Measurements from ENCODE around the gene TMEM87A. TPM values are rescaled to one million over a fixed set of nuclear protein-coding genes. Genes with fewer than 3 reads are reported as not detected.
"Not testable (repeated sequence)": the region's sequence is repeated elsewhere in the genome, so short reads cannot be mapped to it uniquely, and the experiment has no call there.

TMEM87A gene, protein sequence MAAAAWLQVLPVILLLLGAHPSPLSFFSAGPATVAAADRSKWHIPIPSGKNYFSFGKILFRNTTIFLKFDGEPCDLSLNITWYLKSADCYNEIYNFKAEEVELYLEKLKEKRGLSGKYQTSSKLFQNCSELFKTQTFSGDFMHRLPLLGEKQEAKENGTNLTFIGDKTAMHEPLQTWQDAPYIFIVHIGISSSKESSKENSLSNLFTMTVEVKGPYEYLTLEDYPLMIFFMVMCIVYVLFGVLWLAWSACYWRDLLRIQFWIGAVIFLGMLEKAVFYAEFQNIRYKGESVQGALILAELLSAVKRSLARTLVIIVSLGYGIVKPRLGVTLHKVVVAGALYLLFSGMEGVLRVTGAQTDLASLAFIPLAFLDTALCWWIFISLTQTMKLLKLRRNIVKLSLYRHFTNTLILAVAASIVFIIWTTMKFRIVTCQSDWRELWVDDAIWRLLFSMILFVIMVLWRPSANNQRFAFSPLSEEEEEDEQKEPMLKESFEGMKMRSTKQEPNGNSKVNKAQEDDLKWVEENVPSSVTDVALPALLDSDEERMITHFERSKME
- total RNA-seq (2022) (30.1 and 31.2 TPM in 2 replicates), Bru-seq, nascent RNA (percentile 76 among the genes with signal in this experiment), BruChase-seq, experiment 1, labeled RNA remaining after a 6-hour chase (percentile 75 among the genes with signal in this experiment), BruChase-seq, experiment 2, labeled RNA remaining after a 2-hour chase (percentile 67 among the genes with signal in this experiment)
- long read RNA-seq, transcript TMEM87A-202 (20 exons, 3,109 nt): major isoform, 26 of 57 reads
- long read RNA-seq, partial matches to known transcripts: 8 of 57 reads
- long read RNA-seq, other reads (novel, unspliced or antisense): 19 of 57 reads

DNA sequence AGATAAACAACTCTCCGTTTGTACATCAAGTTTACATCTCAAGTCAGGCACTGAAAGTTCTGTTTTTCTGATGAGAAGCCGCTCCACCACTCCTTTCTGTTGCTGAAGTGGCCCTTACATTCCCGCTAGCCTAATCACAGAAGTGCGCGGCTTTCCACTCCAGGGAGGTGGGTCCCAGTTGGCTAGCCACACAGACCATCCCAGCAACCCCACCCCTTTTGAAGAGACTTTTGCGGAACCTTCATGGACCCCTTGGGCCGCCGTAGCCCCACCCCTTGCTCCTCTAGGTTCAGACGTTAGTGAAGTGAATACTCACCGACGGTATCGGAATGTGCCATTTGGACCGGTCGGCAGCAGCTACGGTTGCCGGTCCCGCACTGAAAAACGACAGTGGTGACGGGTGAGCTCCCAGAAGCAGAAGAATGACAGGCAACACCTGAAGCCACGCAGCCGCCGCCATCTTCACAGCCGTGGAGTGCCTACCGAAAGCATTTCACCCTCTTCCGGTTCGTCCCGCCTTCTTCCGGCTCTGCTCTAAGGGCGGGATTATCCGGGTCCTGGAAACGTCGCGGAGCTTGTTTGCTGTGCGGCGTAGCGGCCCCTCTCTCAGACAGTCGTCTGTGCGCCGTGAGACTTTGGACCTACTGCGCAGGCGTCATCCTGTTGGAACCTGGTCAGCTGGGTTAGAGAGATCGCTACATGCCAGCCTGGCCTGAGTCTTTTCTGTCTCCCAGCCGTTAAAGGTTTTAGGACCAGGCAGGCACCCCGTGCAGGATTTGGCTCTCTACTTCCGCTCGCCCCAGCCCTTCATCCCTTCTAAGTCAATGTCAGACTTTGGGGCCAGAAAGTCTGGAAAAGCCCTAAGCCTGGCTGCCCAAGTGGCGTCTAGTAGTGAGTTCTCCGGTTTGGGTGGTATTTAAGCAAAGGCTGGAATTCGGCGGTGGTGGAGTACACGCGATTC, at the start of gene TMEM87A, which contains the start of gene GANC:
Gene TMEM87A (minus strand): TSS at position 495 of the 961 bp plus-strand sequence. CDS start 35 bp downstream, at position 460.
Gene GANC (plus strand): TSS at position 263 of the 961 bp plus-strand sequence. CDS start 1,281 bp downstream, outside the sequence.
- H3K27me3 Mint-ChIP-seq (ENCODE audit: unreplicated experiment): no peaks in the 10 kb centered on the region
- DNase-seq: peak; percentile 89
- BruUV-seq (replicated peaks): TSS peak; percentile 72
- H3K4me1 Mint-ChIP-seq (ENCODE audit: low read depth, unreplicated experiment): no peaks in the 10 kb centered on the region
- peak within 1 kb of the TSS; percentile 93 for H3K27ac Mint-ChIP-seq (ENCODE audit: unreplicated experiment)
- H3K9me3 Mint-ChIP-seq (ENCODE audit: low read depth, unreplicated experiment): no peaks in the 10 kb centered on the region
- CTCF ChIA-PET: interaction anchor here (0.6 to 0.8 kb wide), 2 partner anchors 18 to 27 kb away, joined by 3 to 5 read pairs; no protein-coding TSS in a partner anchor
- TF ChIP-seq, protein P1, sequence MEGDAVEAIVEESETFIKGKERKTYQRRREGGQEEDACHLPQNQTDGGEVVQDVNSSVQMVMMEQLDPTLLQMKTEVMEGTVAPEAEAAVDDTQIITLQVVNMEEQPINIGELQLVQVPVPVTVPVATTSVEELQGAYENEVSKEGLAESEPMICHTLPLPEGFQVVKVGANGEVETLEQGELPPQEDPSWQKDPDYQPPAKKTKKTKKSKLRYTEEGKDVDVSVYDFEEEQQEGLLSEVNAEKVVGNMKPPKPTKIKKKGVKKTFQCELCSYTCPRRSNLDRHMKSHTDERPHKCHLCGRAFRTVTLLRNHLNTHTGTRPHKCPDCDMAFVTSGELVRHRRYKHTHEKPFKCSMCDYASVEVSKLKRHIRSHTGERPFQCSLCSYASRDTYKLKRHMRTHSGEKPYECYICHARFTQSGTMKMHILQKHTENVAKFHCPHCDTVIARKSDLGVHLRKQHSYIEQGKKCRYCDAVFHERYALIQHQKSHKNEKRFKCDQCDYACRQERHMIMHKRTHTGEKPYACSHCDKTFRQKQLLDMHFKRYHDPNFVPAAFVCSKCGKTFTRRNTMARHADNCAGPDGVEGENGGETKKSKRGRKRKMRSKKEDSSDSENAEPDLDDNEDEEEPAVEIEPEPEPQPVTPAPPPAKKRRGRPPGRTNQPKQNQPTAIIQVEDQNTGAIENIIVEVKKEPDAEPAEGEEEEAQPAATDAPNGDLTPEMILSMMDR (IDR thresholded peaks at IDR 0.05; ENCODE audit: unreplicated experiment): no peak
- H3K4me3 Mint-ChIP-seq (ENCODE audit: low read depth, unreplicated experiment): peak within 1 kb of the TSS; percentile 88
- intact Hi-C loops (cut with micrococcal nuclease; ENCODE audit: unreplicated experiment): no loop called here
- peaks cover 22% of the 10 kb centered on the region for H3K36me3 Mint-ChIP-seq (ENCODE audit: insufficient read depth, unreplicated experiment)

DNA sequence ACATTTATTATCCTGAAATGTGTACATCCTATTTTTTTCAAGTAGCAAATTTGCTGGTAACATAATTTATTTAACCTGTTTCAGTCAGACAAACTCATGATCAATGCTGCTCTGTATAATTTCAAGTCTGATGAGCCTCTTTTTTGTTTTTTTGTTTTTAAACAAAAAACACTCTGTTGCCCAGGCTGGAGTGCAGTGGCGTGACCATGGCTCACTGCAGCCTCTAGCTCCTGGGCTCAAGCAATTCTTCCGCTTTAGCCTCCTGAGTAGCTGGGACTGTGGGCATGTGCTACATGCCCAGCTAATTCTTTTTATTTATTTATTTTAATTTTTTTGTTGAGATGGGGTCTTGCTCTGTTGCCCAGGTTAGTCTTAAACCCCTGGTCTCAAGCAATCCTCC, 46.0 kb upstream of the TMEM87A start:
- no peaks in the 10 kb centered on the region for H3K27me3 Mint-ChIP-seq (ENCODE audit: unreplicated experiment)
- CTCF ChIA-PET: no interaction called here
- H3K36me3 Mint-ChIP-seq (ENCODE audit: insufficient read depth, unreplicated experiment): no peaks in the 10 kb centered on the region
- H3K4me3 Mint-ChIP-seq (ENCODE audit: low read depth, unreplicated experiment): no peak overlapping the region
- TF ChIP-seq, protein P1 (IDR thresholded peaks at IDR 0.05; ENCODE audit: unreplicated experiment): no peak
- intact Hi-C loops (cut with micrococcal nuclease; ENCODE audit: unreplicated experiment): no loop called here
- BruUV-seq (replicated peaks): no TSS peak
- no peaks in the 10 kb centered on the region for H3K4me1 Mint-ChIP-seq (ENCODE audit: low read depth, unreplicated experiment)
- no peaks in the 10 kb centered on the region for H3K9me3 Mint-ChIP-seq (ENCODE audit: low read depth, unreplicated experiment)
- H3K27ac Mint-ChIP-seq (ENCODE audit: unreplicated experiment): no peak overlapping the region
- no peak for DNase-seq

DNA sequence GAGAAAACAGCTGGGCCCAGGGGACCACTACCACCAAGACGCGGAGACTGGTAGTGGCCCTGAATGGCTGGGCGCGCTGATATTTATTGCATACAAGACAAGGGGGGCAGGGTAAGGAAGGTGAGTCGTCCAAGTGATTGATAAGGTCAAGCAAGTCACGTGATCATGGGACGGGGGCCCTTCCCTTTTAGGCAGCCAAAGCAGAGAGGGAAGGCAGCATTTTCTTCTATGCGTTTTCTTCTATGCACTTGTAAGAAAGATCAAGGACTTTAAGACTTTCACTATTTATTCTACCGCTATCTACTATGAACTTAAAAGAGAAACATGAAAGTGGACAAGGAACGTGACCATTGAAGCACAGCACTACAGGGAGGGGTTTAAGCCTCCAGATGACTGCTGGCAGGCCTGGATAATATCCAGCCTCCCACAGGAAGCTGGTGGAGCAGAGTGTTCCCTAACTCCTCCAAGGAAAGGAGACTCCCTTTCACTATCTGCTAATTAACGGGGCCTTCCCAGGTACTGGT, 43.1 kb upstream of the TMEM87A start:
- BruUV-seq (replicated peaks); H3K4me3 Mint-ChIP-seq (ENCODE audit: low read depth, unreplicated experiment); intact Hi-C loops (cut with micrococcal nuclease; ENCODE audit: unreplicated experiment); DNase-seq; H3K27ac Mint-ChIP-seq (ENCODE audit: unreplicated experiment); H3K4me1 Mint-ChIP-seq (ENCODE audit: low read depth, unreplicated experiment); H3K36me3 Mint-ChIP-seq (ENCODE audit: insufficient read depth, unreplicated experiment); H3K9me3 Mint-ChIP-seq (ENCODE audit: low read depth, unreplicated experiment); H3K27me3 Mint-ChIP-seq (ENCODE audit: unreplicated experiment): not testable (repeated sequence)
- CTCF ChIA-PET: interaction anchor here (0.6 kb wide), 1 partner anchor 791 kb away, joined by 5 read pairs; no protein-coding TSS in a partner anchor

DNA sequence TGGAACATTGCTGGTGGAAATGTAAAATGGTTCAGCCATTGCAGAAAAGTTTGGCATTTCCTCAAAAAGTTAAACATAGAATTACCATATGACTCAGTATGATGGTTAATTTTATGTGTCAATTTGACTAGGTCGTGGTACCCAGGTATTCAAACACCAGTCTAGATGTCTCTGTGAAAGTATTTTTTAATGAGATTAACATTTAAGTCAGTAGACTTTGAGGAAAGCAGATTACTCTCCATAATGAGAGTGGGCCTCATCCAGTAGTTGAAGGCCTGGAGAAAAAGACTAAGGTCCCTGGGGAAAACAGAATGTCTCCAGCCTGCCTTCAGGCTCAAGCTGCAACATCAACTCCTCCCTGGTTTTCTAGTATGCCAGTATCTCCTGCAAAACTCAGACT, 42.3 kb upstream of the TMEM87A start:
- no TSS peak for BruUV-seq (replicated peaks)

More for the DNA sequence above, 42.3 kb upstream of the TMEM87A start:
- DNase-seq: no peak
- H3K27me3 Mint-ChIP-seq (ENCODE audit: unreplicated experiment): no peaks in the 10 kb centered on the region
- no peaks in the 10 kb centered on the region for H3K4me1 Mint-ChIP-seq (ENCODE audit: low read depth, unreplicated experiment)
- TF ChIP-seq, protein P1 (IDR thresholded peaks at IDR 0.05; ENCODE audit: unreplicated experiment): no peak
- H3K4me3 Mint-ChIP-seq (ENCODE audit: low read depth, unreplicated experiment): no peak overlapping the region
- intact Hi-C loops (cut with micrococcal nuclease; ENCODE audit: unreplicated experiment): no loop called here
- H3K27ac Mint-ChIP-seq (ENCODE audit: unreplicated experiment): no peak overlapping the region
- no peaks in the 10 kb centered on the region for H3K9me3 Mint-ChIP-seq (ENCODE audit: low read depth, unreplicated experiment)
- CTCF ChIA-PET: no interaction called here
- no peaks in the 10 kb centered on the region for H3K36me3 Mint-ChIP-seq (ENCODE audit: insufficient read depth, unreplicated experiment)

Data from Calu3 (cell line).